Purkinje cell (primary cell): ENCODE results near the gene HNRNPAB. TPM values are rescaled to one million over a fixed set of nuclear protein-coding genes. Genes with fewer than 3 reads are reported as not detected.

Source experiments
- polyA plus RNA-seq: library from polyadenylated mRNA; unstranded; fragments of >200 nt; fragmentation: Nextera tagmentation; gene quantifications from 2 replicates; pipeline ENCODE4 v1.2.1, GENCODE V29; 2014

HNRNPAB gene
- polyA plus RNA-seq: 6.7 and 8.6 TPM in 2 replicates

DNA sequence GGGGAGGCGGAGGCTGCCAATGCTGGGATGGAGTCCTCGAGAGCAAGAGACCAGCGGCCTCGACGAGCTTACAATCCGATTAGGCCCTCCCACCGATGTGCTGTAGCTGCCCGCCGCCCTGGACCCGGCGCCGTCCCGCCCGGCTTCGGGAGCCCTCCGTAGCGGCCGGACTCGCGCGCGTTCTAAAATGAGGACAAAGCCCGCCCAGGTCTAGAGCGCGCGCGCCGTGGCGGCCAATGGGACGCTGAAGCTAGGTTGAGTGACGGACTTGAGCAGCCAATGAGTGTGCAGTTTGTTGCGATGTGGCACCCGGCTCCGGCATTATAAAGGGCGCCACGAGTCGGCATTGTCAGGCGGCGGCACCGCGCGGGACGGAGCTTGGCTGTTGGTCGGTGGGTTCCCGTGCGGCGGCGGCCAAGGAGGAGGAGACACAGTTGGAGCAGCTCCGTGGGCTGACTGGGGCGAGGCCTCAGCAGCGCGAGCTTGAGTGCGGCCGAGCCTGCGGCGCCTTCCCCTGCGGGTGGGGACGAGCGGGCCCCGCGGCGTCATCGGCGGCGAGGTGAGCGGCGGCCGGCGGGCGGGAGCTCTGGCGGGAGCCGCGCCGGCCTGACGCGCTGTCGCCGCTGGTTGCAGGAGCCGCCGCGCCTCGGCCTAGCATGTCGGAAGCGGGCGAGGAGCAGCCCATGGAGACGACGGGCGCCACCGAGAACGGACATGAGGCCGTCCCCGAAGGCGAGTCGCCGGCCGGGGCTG, at the start of gene HNRNPAB:
TSS of gene HNRNPAB (plus strand) at position 352 of the 753 bp plus-strand sequence. CDS start at position 657, 305 bp downstream.

DNA sequence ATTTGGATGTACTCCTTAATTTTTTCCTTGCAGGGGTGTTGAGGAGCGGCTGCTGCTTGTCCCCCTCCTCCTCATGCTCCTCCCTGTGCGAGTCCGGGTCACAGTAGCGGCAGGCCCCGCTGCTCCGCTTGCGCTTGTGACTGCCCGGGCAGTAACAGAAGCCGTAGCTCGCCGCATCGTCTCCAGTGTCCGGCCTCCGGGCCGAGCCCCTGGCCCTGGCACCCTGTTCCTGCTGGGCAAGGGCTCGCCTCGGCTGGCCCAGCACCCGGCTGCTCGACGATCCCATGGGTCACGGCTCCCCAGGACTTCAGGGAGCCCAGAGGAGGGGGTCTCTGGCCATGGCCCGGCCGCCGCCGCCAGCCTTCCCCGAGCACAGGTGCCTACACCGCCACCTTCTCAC, 17.3 kb upstream of the HNRNPAB start, which contains the start of gene GMCL2:
TSS of gene GMCL2 (minus strand) at position 358 of the 400 bp plus-strand sequence. CDS start at position 286, 72 bp downstream.

DNA sequence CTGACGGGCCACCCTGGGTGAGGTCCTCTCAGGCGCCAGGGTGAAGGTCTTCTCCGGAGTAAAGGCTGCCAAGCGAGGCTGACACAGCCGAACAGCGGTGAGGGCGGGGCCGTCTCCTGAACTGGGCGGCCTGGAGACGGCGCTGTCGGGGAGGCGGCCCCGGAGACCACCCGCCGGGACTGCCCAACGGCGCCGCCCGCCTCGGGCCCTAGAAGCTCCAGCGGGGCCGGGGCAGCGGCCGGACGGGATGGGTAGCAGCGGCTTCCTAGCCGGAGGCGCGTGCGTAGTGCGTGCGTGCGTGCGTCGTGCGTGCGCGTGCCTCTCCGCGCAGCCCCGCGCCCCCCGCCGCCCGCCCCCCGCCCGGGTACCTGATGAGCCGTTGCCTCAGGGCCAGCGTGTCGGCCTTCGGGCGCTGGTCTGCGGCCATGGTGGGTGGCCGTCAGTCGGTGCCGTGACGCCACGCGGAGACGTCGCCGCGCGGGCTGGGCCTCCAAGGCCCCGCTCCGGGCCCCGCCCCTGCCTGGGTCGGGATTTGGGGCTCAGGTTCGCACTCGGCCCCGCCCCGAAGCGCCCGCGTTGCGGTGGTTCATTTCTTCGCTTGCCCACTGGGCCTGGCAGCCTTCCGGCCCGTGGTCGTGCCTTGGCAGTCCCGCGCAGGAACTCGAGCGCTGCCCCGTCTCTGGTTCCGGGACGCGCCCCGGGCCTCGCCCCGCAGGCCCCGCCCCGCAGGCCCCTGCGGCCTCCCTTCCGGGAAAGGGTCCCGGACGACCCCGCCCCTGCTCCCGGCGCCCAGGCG, 28.0 kb downstream of the HNRNPAB start, which contains the start of gene PHYKPL:
TSS of gene PHYKPL (minus strand) at position 679 of the 796 bp plus-strand sequence. CDS start at position 427, 252 bp downstream.

Other genes with a start within 250 kb of the HNRNPAB start
- gene PROP1, start 208.3 kb upstream of the HNRNPAB start, polyA plus RNA-seq: not detected in 2 replicates
- gene N4BP3, start 91.0 kb upstream of the HNRNPAB start, polyA plus RNA-seq: 0.43 and 0.79 TPM in 2 replicates
- gene RMND5B, start 73.5 kb upstream of the HNRNPAB start, polyA plus RNA-seq: 11.4 and 12.2 TPM in 2 replicates
- gene NHP2, start 50.6 kb upstream of the HNRNPAB start, polyA plus RNA-seq: 189 and 204 TPM in 2 replicates
- not detected in 2 replicates for gene GMCL2, start 17.2 kb upstream of the HNRNPAB start, polyA plus RNA-seq
- gene PHYKPL, start 28.3 kb downstream of the HNRNPAB start, polyA plus RNA-seq: 1.6 and 5.2 TPM in 2 replicates